K562 (cell line): ENCODE data around the gene USP35. TPM values are rescaled to one million over a fixed set of nuclear protein-coding genes. Genes with fewer than 3 reads are reported as not detected.
A peak's percentile ranks its signal among the peaks of the same experiment; 100 is the strongest.

Source experiments
- ATF3 ChIP-seq, 2 experiments: fragments of 450-650 bp in 1 of 2; sonication (generic) in 1 of 2; formaldehyde crosslinking in 1 of 2; IDR thresholded peaks in 1 of 2; conservative IDR thresholded peaks in 1 of 2; 2 replicates each; pipeline versions ENCODE4 v1.6.1 to v1.8.1; 2016 to 2023; ENCODE audit warnings: mild to moderate bottlenecking in 2 of 2, moderate library complexity in 2 of 2, inconsistent platforms in 1 of 2, missing genetic modification reagents in 1 of 2
- CUX1 ChIP-seq: fragments of 200-800 bp; sonication (Bioruptor generic); IDR thresholded peaks from 2 replicates; pipeline ENCODE4 v1.6.1; 2016; ENCODE audit warnings: missing genetic modification characterization, missing compliant biosample characterization
- FUS ChIP-seq: fragments of 200-400 bp; formaldehyde crosslinking; optimal IDR thresholded peaks from 2 replicates; pipeline ENCODE3; 2017; ENCODE audit warnings: low read depth, low read length
- HMGN3 ChIP-seq: IDR thresholded peaks from 2 replicates; pipeline ENCODE4 v1.6.1; 2011; ENCODE audit warnings: borderline replicate concordance, low read depth, mild to moderate bottlenecking, mixed read lengths, low read length; ENCODE audit not compliant: insufficient read length; ENCODE audit errors: extremely low read depth
- IRF9 ChIP-seq: fragments of 450-650 bp; IDR thresholded peaks from 2 replicates; pipeline ENCODE4 v1.6.1; 2016; ENCODE audit warnings: missing biosample characterization, missing genetic modification characterization
- NFE2L1 ChIP-seq: fragments of 450-650 bp; IDR thresholded peaks from 2 replicates; pipeline ENCODE4 v1.6.1; 2016; ENCODE audit warnings: missing genetic modification characterization, low read depth, mild to moderate bottlenecking, missing compliant biosample characterization, moderate library complexity, borderline replicate concordance
- ZBTB9 ChIP-seq: fragments of 450-650 bp; formaldehyde crosslinking; IDR thresholded peaks from 2 replicates; pipeline ENCODE4 v1.4.0; 2020; ENCODE audit warnings: mild to moderate bottlenecking, moderate library complexity
- ZFP36 ChIP-seq: fragments of 150-350 bp; IDR thresholded peaks from 2 replicates; pipeline ENCODE4 v1.6.1; 2018; ENCODE audit warnings: low read length, low read depth; ENCODE audit not compliant: partially characterized antibody
- ZNF354B ChIP-seq: fragments of 250-450 bp; sonication (Bioruptor Pico); IDR thresholded peaks from 2 replicates; pipeline ENCODE4 v1.4.0; 2020
- ZNF431 ChIP-seq: sonication (generic); formaldehyde crosslinking; IDR thresholded peaks from 2 replicates; pipeline ENCODE4 v1.8.0; 2022; ENCODE audit warnings: mild to moderate bottlenecking, missing genetic modification reagents
- ZNF449 ChIP-seq: fragments of 250-450 bp; sonication (Bioruptor Pico); IDR thresholded peaks from 2 replicates; pipeline ENCODE4 v1.8.0; 2022; ENCODE audit warnings: moderate library complexity, mild to moderate bottlenecking, inconsistent platforms
- polyA plus RNA-seq, 8 experiments: library from polyadenylated mRNA; depleted of rRNA in 4 of 8; stranded (reverse) in 5 of 8; unstranded in 3 of 8; fragments of >200 nt; fragmentation: Nextera tagmentation in 2 of 8; fragmentation: Illumina TruSeq in 1 of 8; extraction: Ambion mirVana in 2 of 8; extraction: Trizol in 1 of 8; gene quantifications; 2 replicates each; pipeline versions ENCODE4 v1.2.1 to v1.2.3, GENCODE V29; 2011 to 2014; ENCODE audit warnings: inconsistent platforms in 1 of 8, missing spikeins in 1 of 8
- total RNA-seq, 7 experiments: library from RNA; depleted of rRNA in 6 of 7; stranded (reverse); fragments of >200 nt in 6 of 7; fragmentation: Illumina TruSeq in 2 of 7; extraction: Trizol in 2 of 7; gene quantifications; 2 replicates each; pipeline versions ENCODE4 v1.2.1 to v1.2.3, GENCODE V29; 2011 to 2021; ENCODE audit warnings: low replicate concordance in 1 of 7

The USP35 gene
- total and polyA plus RNA-seq, 9 of the 15 experiments (the other 6 are each of a cell fraction or from before 2014, with no cell fraction given), result 0.01 to 4.8 (median 3.6) TPM

- no peak for TF ChIP-seq ZNF449 (CRISPR knock-in tag)
- TF ChIP-seq NFE2L1 (tag), result no peak
- no peak for TF ChIP-seq ZBTB9
- no peak for TF ChIP-seq CUX1 (CRISPR knock-in tag)
- TF ChIP-seq HMGN3, result peak; percentile 72
- TF ChIP-seq ATF3 (IDR thresholded peaks at IDR 0.05), result peak; percentile 38
- peak; percentile 61; the same call in 1 of the 2 replicates for TF ChIP-seq ATF3 (CRISPR knock-in tag; conservative IDR thresholded peaks at IDR 0.05)
- TF ChIP-seq ZNF354B, result no peak
- TF ChIP-seq IRF9 (tag), result 0 out of 2 replicates have a peak, but pooled peaks have one; percentile 33
- TF ChIP-seq ZFP36, result no peak
- TF ChIP-seq ZNF431, result 0 out of 2 replicates have a peak, but pooled peaks have one; percentile 74
- no peak for TF ChIP-seq FUS
Measured at GRCh38 chr11:78139422-78140391, 49.0 kb upstream of the USP35 start, which contains the start of gene ALG8 (continued).
